ENCODE results near the gene PLD4.

- TF ChIP-seq EZH2phosphoT487 (conservative IDR thresholded peaks at IDR 0.05; ENCODE audit: low read length) (no peak), CTCF (IDR thresholded peaks at IDR 0.05; ENCODE audit: insufficient read depth, low read length, poor library complexity, severe bottlenecking) (no peak)
These were observed 50.1 kb downstream of the PLD4 start for GRCh38 chr14:104974665-104975390.
